HepG2 (cell line): ENCODE measurements around the gene MICALL2. TPM values are rescaled to one million over a fixed set of nuclear protein-coding genes. Genes with fewer than 3 reads are reported as not detected.

Experiments used
- ASH2L ChIP-seq: fragments of 300-600, 200-600 bp; sonication (generic); IDR thresholded peaks from 2 replicates; pipeline ENCODE4 v1.7.0; 2017; ENCODE audit warnings: low read depth, mild to moderate bottlenecking, moderate library complexity, mixed read lengths, low read length; ENCODE audit not compliant: insufficient read length
- CBFB ChIP-seq: sonication (generic); formaldehyde crosslinking; IDR thresholded peaks from 2 replicates; pipeline ENCODE4 v1.4.0; 2020; ENCODE audit warnings: missing genetic modification reagents
- FOXM1 ChIP-seq: sonication (generic); formaldehyde crosslinking; IDR thresholded peaks from 2 replicates; pipeline ENCODE4 v1.5.0; 2020; ENCODE audit warnings: missing genetic modification reagents
- HDAC2 ChIP-seq: sonication (generic); formaldehyde crosslinking; IDR thresholded peaks from 2 replicates; pipeline ENCODE4 v1.4.0; 2020; ENCODE audit warnings: missing genetic modification reagents
- MEIS2 ChIP-seq: sonication (generic); formaldehyde crosslinking; IDR thresholded peaks from 2 replicates; pipeline ENCODE4 v1.9.0; 2021; ENCODE audit warnings: mild to moderate bottlenecking, missing genetic modification reagents
- MTA1 ChIP-seq: sonication (generic); formaldehyde crosslinking; IDR thresholded peaks from 2 replicates; pipeline ENCODE4 v1.4.0; 2020; ENCODE audit warnings: missing genetic modification reagents, mild to moderate bottlenecking, borderline replicate concordance
- NFYB ChIP-seq: sonication (generic); formaldehyde crosslinking; IDR thresholded peaks from 2 replicates; pipeline ENCODE4 v1.4.0; 2020; ENCODE audit warnings: missing genetic modification reagents
- RFX3 ChIP-seq: IDR thresholded peaks from 2 replicates; pipeline ENCODE4 v1.6.1; 2016; ENCODE audit warnings: missing biosample characterization, missing genetic modification reagents
- SIX1 ChIP-seq: sonication (generic); formaldehyde crosslinking; IDR thresholded peaks from 2 replicates; pipeline ENCODE4 v1.4.0; 2020; ENCODE audit warnings: missing genetic modification reagents, borderline replicate concordance
- XRCC5 ChIP-seq: fragments of 200-400 bp; formaldehyde crosslinking; optimal IDR thresholded peaks from 2 replicates; pipeline ENCODE3; 2017; ENCODE audit warnings: mild to moderate bottlenecking, low read length
- ZNF136 ChIP-seq: sonication (generic); formaldehyde crosslinking; IDR thresholded peaks from 2 replicates; pipeline ENCODE4 v1.8.1; 2022; ENCODE audit warnings: low read depth, mild to moderate bottlenecking, moderate library complexity, missing genetic modification reagents
- ZNF263 ChIP-seq: sonication (generic); formaldehyde crosslinking; IDR thresholded peaks from 2 replicates; pipeline ENCODE4 v1.4.0; 2020; ENCODE audit warnings: missing genetic modification reagents
- ZNF354B ChIP-seq: sonication (generic); formaldehyde crosslinking; IDR thresholded peaks from 2 replicates; pipeline ENCODE4 v1.8.0; 2022; ENCODE audit warnings: mild to moderate bottlenecking, missing genetic modification reagents
- ZNF598 ChIP-seq: sonication (generic); formaldehyde crosslinking; IDR thresholded peaks from 2 replicates; pipeline ENCODE4 v1.5.1; 2020; ENCODE audit warnings: mild to moderate bottlenecking, missing genetic modification reagents, borderline replicate concordance
- ZNF724P ChIP-seq: sonication (generic); formaldehyde crosslinking; IDR thresholded peaks from 2 replicates; pipeline ENCODE4 v1.8.0; 2022; ENCODE audit warnings: missing genetic modification reagents, borderline replicate concordance
- ZNF788 ChIP-seq: sonication (generic); formaldehyde crosslinking; IDR thresholded peaks from 2 replicates; pipeline ENCODE4 v1.5.0; 2020; ENCODE audit warnings: mild to moderate bottlenecking, missing genetic modification reagents, borderline replicate concordance
- ZSCAN21 ChIP-seq: sonication (generic); formaldehyde crosslinking; IDR thresholded peaks from 2 replicates; pipeline ENCODE4 v1.8.0; 2022; ENCODE audit warnings: mild to moderate bottlenecking, missing genetic modification reagents, moderate library complexity, borderline replicate concordance
- ZSCAN9 ChIP-seq: IDR thresholded peaks from 2 replicates; pipeline ENCODE4 v1.6.1; 2016; ENCODE audit warnings: borderline replicate concordance
- polyA plus RNA-seq, 8 experiments: library from polyadenylated mRNA; depleted of rRNA in 3 of 8; stranded (reverse) in 7 of 8; unstranded in 1 of 8; fragments of >200 nt; fragmentation: Illumina TruSeq in 4 of 8; extraction: Trizol in 4 of 8; gene quantifications; 2 replicates each; pipeline versions ENCODE4 v1.2.1 to v1.2.3, GENCODE V29; 2011 to 2016; ENCODE audit warnings: low read depth in 4 of 8, missing spikeins in 1 of 8, mixed read lengths in 1 of 8; ENCODE audit not compliant: insufficient read depth in 1 of 8
- total RNA-seq, 5 experiments: library from RNA; depleted of rRNA; stranded (reverse); fragments of >200 nt; fragmentation: Illumina TruSeq; extraction: Trizol; gene quantifications; 2 replicates each; pipeline ENCODE4 v1.2.3, GENCODE V29; 2016; ENCODE audit warnings: low read depth in 1 of 5
- TF ChIP-seq, protein P1 (sequence below): sonication (generic); formaldehyde crosslinking; IDR thresholded peaks from 2 replicates; pipeline ENCODE4 v1.4.0; 2020; ENCODE audit warnings: mild to moderate bottlenecking, missing genetic modification reagents
- TF ChIP-seq, protein P2 (sequence below): sonication (generic); formaldehyde crosslinking; IDR thresholded peaks from 2 replicates; pipeline ENCODE4 v1.4.0; 2020; ENCODE audit warnings: missing genetic modification reagents
- TF ChIP-seq, protein P3 (sequence below): sonication (generic); formaldehyde crosslinking; IDR thresholded peaks from 2 replicates; pipeline ENCODE4 v1.4.0; 2020; ENCODE audit warnings: low read depth, missing genetic modification reagents

The MICALL2 gene
- total and polyA plus RNA-seq, 2 of the 13 experiments (the other 11 are each of a cell fraction or from before 2014, with no cell fraction given): 5.8 to 12.4 TPM

DNA sequence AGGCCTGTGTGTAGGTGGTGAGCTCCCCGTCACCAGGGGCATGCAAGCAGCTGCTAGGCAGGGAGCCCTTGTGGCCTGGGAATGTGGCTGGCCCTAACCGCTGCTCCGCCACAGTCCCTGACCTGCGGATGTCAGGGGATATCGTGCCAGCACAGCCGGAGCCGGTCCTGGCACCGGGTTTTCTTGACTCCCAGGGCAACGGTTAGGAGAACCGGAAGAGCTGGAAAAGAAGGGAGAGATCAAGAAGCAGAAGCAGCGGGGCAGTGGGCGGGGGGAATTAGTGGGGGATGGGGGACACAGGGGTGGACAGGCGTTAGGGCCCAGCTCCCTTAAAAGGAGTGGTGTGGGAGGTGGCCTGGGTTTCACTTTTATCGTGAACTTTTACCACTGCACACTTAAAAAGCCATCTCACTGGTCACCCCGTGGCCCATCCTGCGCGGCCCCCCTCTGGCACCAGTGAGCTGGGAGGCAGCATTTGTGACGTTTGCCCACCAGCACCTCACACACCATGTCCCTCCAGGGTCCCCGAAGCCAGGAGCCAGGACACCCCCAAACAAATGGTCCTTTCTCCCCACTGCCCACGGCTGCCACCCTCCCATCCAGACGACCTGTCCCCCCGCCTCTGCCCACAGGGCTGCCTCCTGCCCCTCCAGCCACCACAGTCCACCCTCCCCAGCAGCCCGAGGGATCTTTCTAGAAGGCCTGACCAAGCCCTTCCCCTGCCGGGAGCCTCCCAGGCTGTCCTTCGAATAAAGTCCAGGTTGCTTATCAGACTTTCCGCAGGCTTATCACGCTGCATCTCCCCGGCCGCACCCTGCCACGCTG lies 1.8 kb upstream of the MICALL2 start (continued):
- TF ChIP-seq MTA1 (CRISPR knock-in tag) (peak; percentile 48; the same call in 1 of the 2 replicates), ZNF263 (CRISPR knock-in tag) (no peak), ZNF354B (CRISPR knock-in tag) (no peak), FOXM1 (no peak), NFYB (no peak; the same call in 1 of the 2 replicates), ZNF598 (CRISPR knock-in tag) (no peak), CBFB (CRISPR knock-in tag) (peak; percentile 52; the same call in 1 of the 2 replicates), ZSCAN21 (CRISPR knock-in tag) (no peak; the same call in 1 of the 2 replicates), ZNF136 (CRISPR knock-in tag) (no peak), HDAC2 (peak; percentile 95), ASH2L (peak; percentile 30), ZSCAN9 (no peak), ZNF724P (CRISPR knock-in tag) (0 out of 2 replicates have a peak, but pooled peaks have one; percentile 75), MEIS2 (peak; percentile 33; the same call in 1 of the 2 replicates), SIX1 (no peak), RFX3 (peak; percentile 22; the same call in 1 of the 2 replicates), ZNF788 (CRISPR knock-in tag) (peak; percentile 74; the same call in 1 of the 2 replicates), XRCC5 (peak; percentile 32)
- TF ChIP-seq, protein P1, sequence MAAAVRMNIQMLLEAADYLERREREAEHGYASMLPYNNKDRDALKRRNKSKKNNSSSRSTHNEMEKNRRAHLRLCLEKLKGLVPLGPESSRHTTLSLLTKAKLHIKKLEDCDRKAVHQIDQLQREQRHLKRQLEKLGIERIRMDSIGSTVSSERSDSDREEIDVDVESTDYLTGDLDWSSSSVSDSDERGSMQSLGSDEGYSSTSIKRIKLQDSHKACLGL: no peak
- TF ChIP-seq, protein P2, sequence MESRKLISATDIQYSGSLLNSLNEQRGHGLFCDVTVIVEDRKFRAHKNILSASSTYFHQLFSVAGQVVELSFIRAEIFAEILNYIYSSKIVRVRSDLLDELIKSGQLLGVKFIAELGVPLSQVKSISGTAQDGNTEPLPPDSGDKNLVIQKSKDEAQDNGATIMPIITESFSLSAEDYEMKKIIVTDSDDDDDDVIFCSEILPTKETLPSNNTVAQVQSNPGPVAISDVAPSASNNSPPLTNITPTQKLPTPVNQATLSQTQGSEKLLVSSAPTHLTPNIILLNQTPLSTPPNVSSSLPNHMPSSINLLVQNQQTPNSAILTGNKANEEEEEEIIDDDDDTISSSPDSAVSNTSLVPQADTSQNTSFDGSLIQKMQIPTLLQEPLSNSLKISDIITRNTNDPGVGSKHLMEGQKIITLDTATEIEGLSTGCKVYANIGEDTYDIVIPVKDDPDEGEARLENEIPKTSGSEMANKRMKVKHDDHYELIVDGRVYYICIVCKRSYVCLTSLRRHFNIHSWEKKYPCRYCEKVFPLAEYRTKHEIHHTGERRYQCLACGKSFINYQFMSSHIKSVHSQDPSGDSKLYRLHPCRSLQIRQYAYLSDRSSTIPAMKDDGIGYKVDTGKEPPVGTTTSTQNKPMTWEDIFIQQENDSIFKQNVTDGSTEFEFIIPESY (CRISPR knock-in tag): peak; percentile 60; the same call in 1 of the 2 replicates
- TF ChIP-seq, protein P3, sequence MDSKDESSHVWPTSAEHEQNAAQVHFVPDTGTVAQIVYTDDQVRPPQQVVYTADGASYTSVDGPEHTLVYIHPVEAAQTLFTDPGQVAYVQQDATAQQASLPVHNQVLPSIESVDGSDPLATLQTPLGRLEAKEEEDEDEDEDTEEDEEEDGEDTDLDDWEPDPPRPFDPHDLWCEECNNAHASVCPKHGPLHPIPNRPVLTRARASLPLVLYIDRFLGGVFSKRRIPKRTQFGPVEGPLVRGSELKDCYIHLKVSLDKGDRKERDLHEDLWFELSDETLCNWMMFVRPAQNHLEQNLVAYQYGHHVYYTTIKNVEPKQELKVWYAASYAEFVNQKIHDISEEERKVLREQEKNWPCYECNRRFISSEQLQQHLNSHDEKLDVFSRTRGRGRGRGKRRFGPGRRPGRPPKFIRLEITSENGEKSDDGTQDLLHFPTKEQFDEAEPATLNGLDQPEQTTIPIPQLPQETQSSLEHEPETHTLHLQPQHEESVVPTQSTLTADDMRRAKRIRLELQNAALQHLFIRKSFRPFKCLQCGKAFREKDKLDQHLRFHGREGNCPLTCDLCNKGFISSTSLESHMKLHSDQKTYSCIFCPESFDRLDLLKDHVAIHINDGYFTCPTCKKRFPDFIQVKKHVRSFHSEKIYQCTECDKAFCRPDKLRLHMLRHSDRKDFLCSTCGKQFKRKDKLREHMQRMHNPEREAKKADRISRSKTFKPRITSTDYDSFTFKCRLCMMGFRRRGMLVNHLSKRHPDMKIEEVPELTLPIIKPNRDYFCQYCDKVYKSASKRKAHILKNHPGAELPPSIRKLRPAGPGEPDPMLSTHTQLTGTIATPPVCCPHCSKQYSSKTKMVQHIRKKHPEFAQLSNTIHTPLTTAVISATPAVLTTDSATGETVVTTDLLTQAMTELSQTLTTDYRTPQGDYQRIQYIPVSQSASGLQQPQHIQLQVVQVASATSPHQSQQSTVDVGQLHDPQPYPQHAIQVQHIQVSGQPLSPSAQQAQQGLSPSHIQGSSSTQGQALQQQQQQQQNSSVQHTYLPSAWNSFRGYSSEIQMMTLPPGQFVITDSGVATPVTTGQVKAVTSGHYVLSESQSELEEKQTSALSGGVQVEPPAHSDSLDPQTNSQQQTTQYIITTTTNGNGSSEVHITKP (CRISPR knock-in tag): peak; percentile 54; the same call in 1 of the 2 replicates
